Bone marrow (tissue), 2 donors: ENCODE measurements around the gene AIF1L.

Experiments used
- DNase-seq, 2 donors: peaks; one replicate each; lab custom pipeline; 2025; lab: John Stamatoyannopoulos, UW

The AIF1L gene

GRCh38 chr9:131078427-131079366, 17.6 kb upstream of the AIF1L start:
- DNase-seq: no peak

- DNase-seq: no peak
These were observed 15.7 kb upstream of the AIF1L start for GRCh38 chr9:131080589-131080988.

- DNase-seq: no peak
These were observed 14.5 kb upstream of the AIF1L start for GRCh38 chr9:131081868-131082267.

GRCh38 chr9:131082774-131083512, 13.4 kb upstream of the AIF1L start:
- no peak for DNase-seq

GRCh38 chr9:131084661-131085369, 11.5 kb upstream of the AIF1L start:
- no peak for DNase-seq

GRCh38 chr9:131085370-131086122, 10.8 kb upstream of the AIF1L start:
- DNase-seq: no peak

- DNase-seq: no peak
These were observed 8.9 kb upstream of the AIF1L start for GRCh38 chr9:131087354-131087893.

- DNase-seq: no peak
These were observed 6.1 kb upstream of the AIF1L start for GRCh38 chr9:131090025-131090787.

- DNase-seq: no peak
These were observed 4.9 kb upstream of the AIF1L start for GRCh38 chr9:131091352-131091992.

- DNase-seq: no peak
These were observed 4.3 kb upstream of the AIF1L start for GRCh38 chr9:131092030-131092429.

GRCh38 chr9:131092548-131093440, 3.5 kb upstream of the AIF1L start:
- no peak for DNase-seq

GRCh38 chr9:131094015-131094414, 2.3 kb upstream of the AIF1L start:
- DNase-seq: no peak

GRCh38 chr9:131094622-131095021, 1.7 kb upstream of the AIF1L start:
- no peak for DNase-seq

- DNase-seq: no peak
These were observed 564 bp upstream of the AIF1L start for GRCh38 chr9:131095666-131096268.

GRCh38 chr9:131097126-131097947, 1.0 kb downstream of the AIF1L start:
- no peak for DNase-seq

- DNase-seq: no peak
These were observed 1.6 kb downstream of the AIF1L start for GRCh38 chr9:131097948-131098278.

- no peak for DNase-seq
These were observed 2.2 kb downstream of the AIF1L start for GRCh38 chr9:131098391-131099101.
